Activated B cell treated with CpG ODN at 0.5 μM for 24 hours (primary cell): Measurements from ENCODE around the gene COA5. TPM values are rescaled to one million over a fixed set of nuclear protein-coding genes. Genes with fewer than 3 reads are reported as not detected.

ENCODE experiments used
- ATAC-seq: fragments of 200-7000 bp; cut with Tn5 transposase; one replicate; pipeline ENCODE4 v1.10.0; 2021; ENCODE audit warnings: low read depth, mild to moderate bottlenecking, moderate library complexity
- CTCF ChIA-PET: fragments of 350-600 bp; sonication (Branson Sonifier 250); formaldehyde crosslinking; loops from one replicate; lab custom pipeline; 2021; ENCODE audit warnings: antibody characterized with exemption; lab: Charles Lee
- POLR2A ChIA-PET: fragments of 350-600 bp; sonication (Branson Sonifier 250); formaldehyde crosslinking; loops from one replicate; lab custom pipeline; 2021; ENCODE audit warnings: antibody characterized with exemption; lab: Charles Lee
- DNase-seq: peaks from one replicate; pipeline ENCODE4 v3.0.0; 2022
- H3K27ac Mint-ChIP-seq: one replicate; pipeline ENCODE4 v1.8.0; 2020; ENCODE audit warnings: mixed read lengths
- H3K27me3 Mint-ChIP-seq: one replicate; pipeline ENCODE4 v1.8.0; 2021; ENCODE audit warnings: mixed read lengths
- H3K36me3 Mint-ChIP-seq: one replicate; pipeline ENCODE4 v1.8.0; 2021; ENCODE audit warnings: low read depth, mixed read lengths
- H3K4me1 Mint-ChIP-seq: one replicate; pipeline ENCODE4 v1.8.0; 2021; ENCODE audit warnings: mixed read lengths
- H3K4me3 Mint-ChIP-seq: one replicate; pipeline ENCODE4 v1.8.0; 2020; ENCODE audit warnings: mild to moderate bottlenecking, mixed read lengths
- H3K9me3 Mint-ChIP-seq: one replicate; pipeline ENCODE4 v1.8.0; 2020; ENCODE audit warnings: mixed read lengths
- intact Hi-C: fragments of 100-400 bp; cut with micrococcal nuclease; formaldehyde crosslinking; loops from one replicate; pipeline ENCODE4 v1.15.1; 2024
- total RNA-seq: library from RNA; stranded (reverse); gene quantifications from 2 replicates; pipeline ENCODE4 v1.2.3, GENCODE V29; 2022
- TF ChIP-seq, protein P1 (sequence below): fragments of 200-600 bp; IDR thresholded peaks from one replicate; pipeline ENCODE4 v1.8.0; 2022; ENCODE audit warnings: antibody characterized with exemption, mild to moderate bottlenecking

The COA5 gene
- total RNA-seq, 1 donor from 2014 or later: 37.6 TPM

DNA sequence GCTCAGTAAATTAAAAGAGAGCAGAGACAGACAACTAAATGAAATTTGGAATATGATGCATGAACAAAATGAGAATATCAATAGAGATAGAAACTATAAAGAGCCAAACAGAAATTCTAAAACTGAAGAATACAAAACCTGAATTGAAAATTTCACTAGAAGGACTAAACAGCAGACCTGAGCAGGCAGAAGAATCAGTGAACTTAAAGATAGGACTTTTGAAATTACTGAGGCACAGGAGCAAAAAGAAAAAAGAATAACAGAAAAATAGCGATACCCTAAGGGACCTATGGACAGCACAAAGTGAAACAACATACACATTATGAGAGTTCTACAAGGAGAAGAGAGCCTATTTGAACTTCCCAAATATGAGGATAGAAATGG, 41.7 kb upstream of the COA5 start:
- DNase-seq (no peak), ATAC-seq (no peak)
- Mint-ChIP-seq H3K9me3 (no peaks in the 10 kb centered on the region), H3K27ac (peak overlapping the region; percentile 16), H3K36me3 (peaks cover 9% of the 10 kb centered on the region), H3K4me1 (peaks cover 25% of the 10 kb centered on the region), H3K4me3 (no peak overlapping the region), H3K27me3 (no peaks in the 10 kb centered on the region)
- POLR2A ChIA-PET: interaction anchor here (0.8 to 1.1 kb wide), 4 partner anchors 186 to 527 kb away, joined by 3 to 5 read pairs (median 3); no protein-coding TSS in a partner anchor
- CTCF ChIA-PET: interaction anchor here (0.6 to 2.2 kb wide), 29 partner anchors 8 to 840 kb away, joined by 3 to 64 read pairs (median 3); partner anchors contain the start of genes MGAT4A, MITD1, MRPL30 and REV1
- intact Hi-C loops: loop anchor here (1.0 to 2.0 kb wide), 7 partner anchors 80 to 840 kb away; partner anchors contain the start of gene REV1
- TF ChIP-seq, protein P1, sequence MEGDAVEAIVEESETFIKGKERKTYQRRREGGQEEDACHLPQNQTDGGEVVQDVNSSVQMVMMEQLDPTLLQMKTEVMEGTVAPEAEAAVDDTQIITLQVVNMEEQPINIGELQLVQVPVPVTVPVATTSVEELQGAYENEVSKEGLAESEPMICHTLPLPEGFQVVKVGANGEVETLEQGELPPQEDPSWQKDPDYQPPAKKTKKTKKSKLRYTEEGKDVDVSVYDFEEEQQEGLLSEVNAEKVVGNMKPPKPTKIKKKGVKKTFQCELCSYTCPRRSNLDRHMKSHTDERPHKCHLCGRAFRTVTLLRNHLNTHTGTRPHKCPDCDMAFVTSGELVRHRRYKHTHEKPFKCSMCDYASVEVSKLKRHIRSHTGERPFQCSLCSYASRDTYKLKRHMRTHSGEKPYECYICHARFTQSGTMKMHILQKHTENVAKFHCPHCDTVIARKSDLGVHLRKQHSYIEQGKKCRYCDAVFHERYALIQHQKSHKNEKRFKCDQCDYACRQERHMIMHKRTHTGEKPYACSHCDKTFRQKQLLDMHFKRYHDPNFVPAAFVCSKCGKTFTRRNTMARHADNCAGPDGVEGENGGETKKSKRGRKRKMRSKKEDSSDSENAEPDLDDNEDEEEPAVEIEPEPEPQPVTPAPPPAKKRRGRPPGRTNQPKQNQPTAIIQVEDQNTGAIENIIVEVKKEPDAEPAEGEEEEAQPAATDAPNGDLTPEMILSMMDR: no peak

DNA sequence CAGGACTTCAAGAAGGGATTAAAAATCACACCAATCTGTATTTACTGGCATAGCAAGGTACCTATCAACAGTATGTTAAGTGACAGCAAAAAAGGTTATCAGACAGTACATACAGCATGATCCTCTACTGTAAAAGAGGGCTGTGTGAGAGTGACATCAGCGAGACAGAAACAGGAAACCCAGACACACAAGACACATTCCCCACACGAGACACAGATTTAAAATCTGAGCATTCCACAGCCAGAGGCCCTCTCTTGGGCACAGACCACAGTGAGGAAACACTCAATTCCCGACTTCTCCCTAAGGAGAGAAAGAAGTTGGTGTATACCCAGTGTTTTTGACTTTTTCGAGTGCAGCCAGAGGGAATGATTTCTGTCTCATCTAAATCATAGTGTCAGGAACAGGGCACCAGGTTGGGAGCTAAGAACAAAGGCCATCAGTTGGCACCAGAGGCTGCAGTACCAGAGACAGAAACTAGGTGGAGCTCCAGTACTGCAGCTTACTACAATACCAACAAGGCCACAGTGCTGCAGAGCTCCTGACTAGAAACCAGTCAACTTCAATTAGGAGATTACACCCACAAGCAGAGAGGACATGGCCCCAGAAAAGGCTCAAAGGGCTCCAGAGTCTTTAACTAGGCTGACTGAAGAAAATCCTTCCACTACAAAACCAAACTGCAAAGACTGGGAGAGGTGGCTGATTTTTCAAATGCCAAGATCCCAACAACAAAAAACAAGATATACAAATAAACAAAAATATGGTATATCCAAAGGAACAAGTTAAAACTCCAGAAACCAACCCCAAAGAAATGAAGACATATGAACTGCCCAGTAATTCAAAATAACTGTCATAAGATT, 41.1 kb upstream of the COA5 start:
- H3K27ac Mint-ChIP-seq: peak overlapping the region; percentile 18
- POLR2A ChIA-PET: interaction anchor here (0.8 to 1.1 kb wide), 4 partner anchors 187 to 527 kb away, joined by 3 to 5 read pairs (median 3); no protein-coding TSS in a partner anchor
- H3K4me1 Mint-ChIP-seq: peaks cover 19% of the 10 kb centered on the region
- H3K4me3 Mint-ChIP-seq: no peak overlapping the region
- ATAC-seq: peak; percentile 99
- TF ChIP-seq, protein P1: peak; percentile 99
- intact Hi-C loops: loop anchor here (1.0 to 2.0 kb wide), 7 partner anchors 80 to 841 kb away; partner anchors contain the start of gene REV1
- H3K27me3 Mint-ChIP-seq: no peaks in the 10 kb centered on the region
- no peaks in the 10 kb centered on the region for H3K9me3 Mint-ChIP-seq
- peak; percentile 46 for DNase-seq
- CTCF ChIA-PET: interaction anchor here (0.6 to 2.2 kb wide), 35 partner anchors 8 to 841 kb away, joined by 3 to 64 read pairs (median 3); partner anchors contain the start of genes MGAT4A, MITD1, MRPL30 and REV1
- peaks cover 12% of the 10 kb centered on the region for H3K36me3 Mint-ChIP-seq

DNA sequence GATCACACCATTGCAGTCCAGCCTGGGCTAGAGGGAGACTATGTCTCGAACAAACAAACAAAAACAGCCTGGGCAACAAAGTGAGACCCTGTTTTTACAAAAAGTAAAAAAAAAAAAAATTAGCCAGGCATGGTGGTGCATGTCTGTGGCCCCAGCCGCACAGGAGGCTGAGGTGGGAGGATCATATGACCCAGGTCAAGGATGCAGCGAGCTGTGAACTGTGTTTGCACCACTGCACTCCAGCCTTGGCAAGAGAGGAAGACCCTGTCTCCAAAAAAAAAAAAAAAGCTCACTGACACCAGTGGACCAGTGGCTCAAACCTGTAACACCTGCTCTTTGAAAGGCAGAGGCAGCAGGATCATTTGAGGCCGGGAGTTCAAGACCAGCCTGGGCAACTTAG, 40.1 kb upstream of the COA5 start:
- Mint-ChIP-seq H3K27me3 (no peaks in the 10 kb centered on the region), H3K4me1 (peaks cover 23% of the 10 kb centered on the region), H3K27ac (no peak overlapping the region), H3K36me3 (peaks cover 15% of the 10 kb centered on the region), H3K4me3 (no peak overlapping the region), H3K9me3 (no peaks in the 10 kb centered on the region)
- ChIA-PET CTCF (interaction anchor here (1.1 to 2.2 kb wide), 7 partner anchors 12 to 842 kb away, joined by 3 to 64 read pairs (median 8); partner anchors contain the start of gene REV1), POLR2A (interaction anchor here (0.7 kb wide), 1 partner anchor 930 kb away, joined by 3 read pairs; no protein-coding TSS in a partner anchor)
- DNase-seq: no peak
- intact Hi-C loops: loop anchor here (2.0 kb wide), 1 partner anchor 236 kb away; no protein-coding TSS in a partner anchor
- TF ChIP-seq, protein P1: no peak
- ATAC-seq: no peak

DNA sequence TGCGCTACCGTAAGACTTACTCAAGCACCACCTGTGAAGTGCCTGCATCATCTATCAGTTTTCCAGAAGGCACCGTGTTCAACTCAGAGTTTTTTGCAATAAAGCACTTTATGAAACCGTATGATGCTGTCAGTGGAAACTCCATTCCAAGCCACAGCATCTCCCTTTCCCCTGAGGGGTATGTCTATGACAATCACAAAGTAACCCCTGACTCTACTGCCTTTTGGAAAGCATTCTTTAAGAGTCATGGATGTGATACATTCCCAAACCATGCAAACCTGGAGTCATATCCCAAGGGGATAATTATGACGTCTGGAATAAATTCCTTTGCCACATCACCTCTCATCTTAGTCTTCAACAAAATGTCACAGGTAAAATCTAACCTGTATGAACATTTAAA, 39.3 kb upstream of the COA5 start:
- Mint-ChIP-seq H3K27me3 (no peaks in the 10 kb centered on the region), H3K27ac (no peak overlapping the region), H3K4me1 (peaks cover 24% of the 10 kb centered on the region), H3K9me3 (no peaks in the 10 kb centered on the region), H3K36me3 (peaks cover 14% of the 10 kb centered on the region), H3K4me3 (no peak overlapping the region)
- ChIA-PET POLR2A (no interaction called here), CTCF (interaction anchor here (1.0 to 2.2 kb wide), 2 partner anchors 190 kb away, joined by 4 to 64 read pairs; no protein-coding TSS in a partner anchor)
- ATAC-seq (no peak), DNase-seq (no peak)
- intact Hi-C loops: loop anchor here (2.0 kb wide), 1 partner anchor 235 kb away; no protein-coding TSS in a partner anchor
- TF ChIP-seq, protein P1: no peak
